GDM1 (cell line): Measurements from ENCODE around the gene S100Z.
"Not testable (repeated sequence)": the region's sequence is repeated elsewhere in the genome, so short reads cannot be mapped to it uniquely, and the experiment has no call there.

Source experiments
- DNase-seq: peaks from one replicate; lab custom pipeline; 2025; lab: John Stamatoyannopoulos, UW

Gene S100Z

DNA sequence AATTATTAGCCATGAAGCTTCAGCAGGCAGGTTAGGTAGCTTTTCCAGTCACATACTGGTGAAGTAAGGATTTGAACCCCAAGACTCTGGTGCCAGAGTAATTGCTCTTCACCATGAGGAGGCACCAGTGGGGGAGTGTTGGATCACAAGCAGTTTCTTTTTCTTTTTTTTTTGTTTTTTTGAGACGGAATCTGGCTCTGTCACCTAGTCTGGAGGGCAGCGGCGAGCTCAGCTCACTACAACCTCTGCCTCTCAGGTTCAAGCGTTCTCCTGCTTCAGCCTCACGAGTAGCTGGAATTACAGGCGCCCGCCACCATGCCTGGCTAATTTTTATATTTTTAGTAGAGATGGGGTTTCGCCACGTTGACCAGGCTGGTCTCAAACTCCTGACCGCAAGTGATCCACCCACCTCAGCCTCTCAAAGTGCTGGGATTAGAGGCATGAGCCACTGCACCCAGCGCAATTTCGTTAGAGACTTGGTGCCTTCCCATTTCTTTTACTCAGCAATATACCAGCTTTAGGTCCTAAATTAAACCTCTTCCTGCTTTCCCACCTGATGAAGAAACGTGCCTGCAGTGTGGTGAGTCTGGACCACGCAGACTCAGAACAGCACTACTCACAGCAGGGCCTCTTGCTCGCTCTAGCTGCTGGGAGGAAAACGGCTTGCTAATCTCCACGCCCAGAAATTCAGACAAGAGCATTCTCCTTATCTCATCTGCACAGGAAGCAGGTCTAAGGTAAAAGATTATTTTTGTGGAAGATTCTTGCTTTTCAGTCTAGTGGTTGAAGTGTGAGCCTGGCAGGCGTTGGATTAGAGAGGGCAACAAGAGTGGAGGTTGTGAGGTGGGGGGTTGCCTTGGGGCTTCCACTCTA lies at the start of gene S100Z:
Gene S100Z, plus strand, starts transcription at position 596 of the 873 bp plus-strand sequence. CDS start 25,346 bp downstream, outside the sequence.
- DNase-seq, result peak; percentile 82

DNA sequence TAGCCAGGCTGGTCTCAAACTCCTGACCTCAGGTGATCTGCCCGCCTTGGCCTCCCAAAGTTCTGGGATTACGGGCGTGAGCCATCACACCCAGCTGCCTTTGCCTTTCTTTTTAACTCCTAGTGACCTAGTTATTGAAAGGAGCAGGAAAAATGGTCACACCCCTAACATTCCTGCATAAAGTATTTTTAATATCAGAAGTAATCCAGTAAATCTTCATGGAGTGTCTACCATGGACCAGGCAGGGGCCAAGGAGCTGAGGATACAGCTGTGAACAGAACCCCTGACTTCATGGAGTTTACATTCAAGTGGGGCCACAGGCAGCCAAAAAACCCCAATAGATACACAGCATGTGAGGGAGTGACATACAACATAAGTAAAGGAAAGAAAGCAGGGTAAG lies 49.2 kb upstream of the S100Z start:
- no peak for DNase-seq

DNA sequence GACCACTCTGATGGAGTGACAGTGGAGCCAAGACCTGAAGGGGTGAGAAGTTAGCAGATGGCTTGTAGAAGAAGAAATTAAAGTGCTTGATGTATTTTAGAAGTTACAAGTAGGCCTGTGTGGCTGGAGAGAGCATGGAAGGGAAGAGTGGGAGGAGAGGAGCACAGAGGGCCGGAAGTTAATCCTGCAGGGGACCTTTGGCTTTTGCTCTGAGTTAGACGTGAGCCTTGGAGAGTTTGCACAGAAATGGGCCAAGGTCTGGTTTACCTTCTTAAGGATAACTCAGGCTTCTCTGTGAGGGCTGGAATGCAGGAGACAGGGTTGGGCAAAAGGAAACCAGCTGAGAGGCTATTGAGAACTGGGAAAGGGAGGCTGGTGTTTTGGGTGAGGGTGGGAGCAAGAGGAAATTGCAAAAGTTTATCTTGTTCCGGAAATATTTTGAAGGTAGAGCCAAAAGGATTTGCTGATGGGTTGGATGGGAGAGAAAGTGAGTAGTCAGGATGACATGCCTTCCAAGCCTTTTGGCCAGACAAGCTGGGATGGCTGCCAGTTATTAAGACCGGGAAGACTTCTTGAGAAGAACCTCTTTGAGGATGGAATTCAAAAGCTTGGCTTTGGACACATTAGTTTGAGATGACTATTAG lies 48.5 kb upstream of the S100Z start:
- DNase-seq, result no peak

DNA sequence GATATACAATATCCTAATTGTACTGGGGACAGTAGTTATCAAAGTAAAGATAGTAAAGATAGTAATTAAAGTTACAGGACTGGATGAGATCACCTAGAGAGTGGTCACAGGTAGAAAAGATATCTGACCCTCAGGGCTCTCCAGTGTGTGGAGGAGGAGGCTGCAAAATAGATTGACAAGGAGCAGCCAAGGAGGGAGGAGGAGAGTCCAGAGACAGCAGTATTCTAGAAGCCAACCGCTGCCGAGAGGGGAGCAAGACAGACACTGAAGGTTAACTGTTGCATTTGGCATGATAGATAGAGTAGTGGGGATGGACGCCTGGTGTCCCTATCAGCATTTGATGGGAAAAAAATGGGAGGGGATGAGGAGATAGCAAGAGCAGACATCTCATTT lies 48.0 kb upstream of the S100Z start:
- DNase-seq, result no peak

DNA sequence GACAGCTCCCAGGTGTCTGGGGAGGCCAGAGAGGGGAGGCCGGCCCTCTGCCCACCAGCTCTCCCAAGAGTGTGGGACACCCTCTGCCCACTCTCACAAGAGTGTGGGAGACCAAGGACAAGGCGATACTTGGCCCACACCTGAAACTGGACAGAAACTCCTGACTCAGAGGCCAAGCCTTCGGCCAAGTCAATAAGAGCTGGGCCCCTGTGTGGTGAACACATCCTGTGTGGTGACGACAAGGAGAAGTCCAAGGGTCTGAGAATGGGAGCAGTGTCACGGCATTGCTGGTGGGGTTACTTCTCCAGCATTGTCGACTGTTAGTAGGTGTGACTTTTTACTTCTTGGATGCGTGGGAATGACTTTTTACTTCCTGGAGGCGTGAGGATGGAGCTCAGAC lies 45.5 kb upstream of the S100Z start:
- no peak for DNase-seq

DNA sequence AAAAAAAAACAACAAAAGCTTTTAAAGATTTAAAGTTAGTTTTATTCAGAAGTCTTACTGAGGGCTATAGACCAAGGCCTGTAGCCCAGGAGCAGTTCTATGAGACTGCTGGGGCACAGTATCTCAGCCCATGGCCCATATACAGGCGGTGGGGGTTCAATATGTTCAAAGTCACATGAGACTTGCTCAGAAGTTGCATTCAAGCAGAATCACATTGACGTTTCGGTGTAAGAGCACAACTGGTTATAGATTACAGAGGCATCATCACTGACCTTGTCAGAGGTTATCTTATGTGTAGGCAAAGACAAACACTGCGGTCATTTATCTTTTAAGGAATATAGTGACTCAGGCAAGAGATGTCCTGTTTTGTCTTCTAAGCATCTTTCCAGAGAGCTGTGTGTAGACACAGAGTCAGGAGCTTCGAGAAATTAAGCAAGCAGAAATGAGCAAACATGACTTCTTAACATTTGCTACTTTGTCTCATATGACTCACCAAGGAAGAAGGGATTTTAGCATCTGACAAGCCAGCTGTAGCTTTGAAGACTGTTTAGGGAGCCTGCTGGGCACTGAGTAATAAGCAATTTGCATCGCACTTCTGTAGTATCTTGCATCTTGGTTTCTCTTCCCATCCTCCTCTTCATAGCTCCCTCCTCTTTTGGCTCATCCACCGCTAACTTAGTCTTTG lies 43.9 kb upstream of the S100Z start:
- DNase-seq, result no peak

DNA sequence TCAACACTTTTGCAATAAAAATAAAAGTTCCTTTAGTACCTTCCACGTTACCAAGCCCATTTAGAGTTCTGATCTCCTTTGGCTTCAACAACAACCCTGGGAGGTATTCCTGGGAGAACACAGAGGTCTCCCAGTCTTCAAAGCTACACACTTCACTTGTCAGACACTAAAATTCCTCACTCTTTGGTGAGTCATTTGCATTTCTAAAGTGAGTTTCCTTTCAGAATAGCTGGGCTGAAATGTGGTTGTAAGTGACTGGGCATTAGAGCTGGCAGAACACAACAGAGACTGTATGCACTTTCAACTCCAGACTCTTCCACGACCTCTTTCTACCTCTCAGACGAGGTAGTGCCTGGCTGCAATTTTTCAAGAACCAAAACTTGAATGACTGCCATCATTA lies 42.5 kb upstream of the S100Z start:
- DNase-seq, result no peak

DNA sequence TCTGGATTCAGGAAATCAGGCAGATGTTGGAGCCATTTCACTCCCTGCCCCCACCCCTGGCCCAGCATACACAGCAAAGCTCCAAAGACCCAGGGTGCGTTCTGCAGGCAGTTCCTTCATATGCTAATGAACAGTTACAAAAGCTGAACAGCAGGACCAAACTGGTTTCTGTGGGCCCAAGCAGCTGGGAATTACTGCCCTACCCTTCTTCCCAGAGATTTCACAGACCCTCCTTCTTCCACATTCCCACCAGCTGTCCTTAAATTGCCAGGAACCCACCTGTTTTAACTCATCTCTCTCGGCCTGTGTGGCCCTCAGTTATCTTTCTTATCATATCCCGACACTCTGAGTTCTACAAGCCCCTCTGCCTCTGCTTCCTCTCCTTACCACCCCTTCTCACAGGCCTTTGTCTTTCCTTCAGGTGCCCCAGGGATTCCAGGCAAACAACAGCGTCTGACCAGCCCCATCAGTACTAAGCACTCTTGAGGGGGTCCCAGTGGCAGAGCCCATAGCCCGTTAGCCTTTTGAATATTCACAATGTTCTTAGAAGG lies 41.6 kb upstream of the S100Z start:
- DNase-seq, result no peak

DNA sequence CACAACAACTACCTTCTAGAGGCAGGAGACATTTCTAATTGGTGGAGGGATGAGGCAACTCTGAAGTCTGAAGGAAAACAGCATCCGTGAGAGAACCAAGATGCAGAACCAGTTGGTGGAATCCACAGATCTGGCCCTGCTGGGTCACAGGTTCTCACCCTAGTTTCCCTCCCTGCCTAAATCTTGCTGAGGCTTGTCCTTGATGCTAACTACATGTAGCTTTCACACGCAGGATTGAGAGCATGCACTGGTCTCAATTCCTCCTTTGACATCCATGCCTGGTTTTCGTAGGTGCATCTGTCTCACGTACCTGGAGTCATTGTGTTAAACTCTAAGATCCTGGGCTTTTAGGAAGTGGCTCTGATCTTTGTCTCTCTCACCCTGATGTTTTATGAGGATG lies 40.7 kb upstream of the S100Z start:
- no peak for DNase-seq

DNA sequence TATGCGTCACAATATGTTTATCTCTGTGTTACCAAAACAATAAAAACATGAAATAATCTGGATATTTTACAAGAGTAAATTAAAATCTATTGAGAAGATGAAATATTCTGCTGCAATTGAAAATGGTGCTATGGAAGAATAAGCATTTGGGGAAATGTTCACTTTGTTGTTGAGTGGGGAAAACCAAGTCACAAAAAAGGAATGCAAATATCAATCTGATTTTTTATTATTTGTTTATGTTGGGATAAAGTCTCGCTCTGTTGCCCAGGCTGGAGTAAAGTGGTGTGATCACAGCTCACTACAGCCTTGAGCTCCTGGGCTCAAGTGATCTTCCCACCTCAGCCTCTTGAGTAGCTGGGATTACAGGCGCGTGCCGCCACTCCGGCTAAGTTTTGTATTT lies 39.6 kb upstream of the S100Z start:
- DNase-seq, result no peak

DNA sequence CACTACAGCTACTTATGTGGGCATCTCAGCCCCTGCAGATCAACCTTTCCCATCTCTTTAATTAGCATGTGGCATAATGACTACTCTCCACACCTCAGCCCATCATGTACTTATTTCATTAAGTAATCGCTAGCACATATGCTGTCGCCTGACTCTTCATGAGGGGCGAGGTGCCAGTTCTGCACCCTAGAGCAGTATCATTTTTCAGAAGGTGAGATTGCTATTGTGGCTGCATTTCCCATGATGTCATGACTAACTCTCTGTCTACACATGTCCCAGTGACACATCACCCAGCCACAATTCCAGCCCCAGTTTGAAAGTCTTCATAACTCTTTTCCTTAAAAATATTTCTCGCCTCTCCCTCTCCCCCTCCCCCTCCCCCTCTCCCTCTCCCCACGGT lies 38.6 kb upstream of the S100Z start:
- no peak for DNase-seq

DNA sequence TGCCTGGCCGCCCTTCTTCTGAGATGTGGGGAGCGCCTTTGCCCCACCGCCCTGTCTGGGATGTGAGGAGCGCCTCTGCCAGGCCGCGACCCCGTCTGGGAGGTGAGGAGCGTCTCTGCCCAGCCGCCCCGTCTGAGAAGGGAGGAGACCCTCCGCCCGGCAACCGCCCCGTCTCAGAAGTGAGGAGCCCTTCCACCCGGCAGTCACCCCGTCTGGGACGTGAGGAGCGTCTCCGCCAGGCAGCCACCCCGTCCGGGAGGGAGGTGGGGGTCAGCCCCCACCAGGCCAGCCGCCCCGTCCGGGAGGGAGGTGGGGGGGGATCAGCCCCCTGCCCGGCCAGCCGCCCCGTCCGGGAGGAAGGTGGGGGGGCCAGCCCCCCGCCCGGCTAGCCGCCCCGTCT lies 37.6 kb upstream of the S100Z start:
- not testable (repeated sequence) for DNase-seq

DNA sequence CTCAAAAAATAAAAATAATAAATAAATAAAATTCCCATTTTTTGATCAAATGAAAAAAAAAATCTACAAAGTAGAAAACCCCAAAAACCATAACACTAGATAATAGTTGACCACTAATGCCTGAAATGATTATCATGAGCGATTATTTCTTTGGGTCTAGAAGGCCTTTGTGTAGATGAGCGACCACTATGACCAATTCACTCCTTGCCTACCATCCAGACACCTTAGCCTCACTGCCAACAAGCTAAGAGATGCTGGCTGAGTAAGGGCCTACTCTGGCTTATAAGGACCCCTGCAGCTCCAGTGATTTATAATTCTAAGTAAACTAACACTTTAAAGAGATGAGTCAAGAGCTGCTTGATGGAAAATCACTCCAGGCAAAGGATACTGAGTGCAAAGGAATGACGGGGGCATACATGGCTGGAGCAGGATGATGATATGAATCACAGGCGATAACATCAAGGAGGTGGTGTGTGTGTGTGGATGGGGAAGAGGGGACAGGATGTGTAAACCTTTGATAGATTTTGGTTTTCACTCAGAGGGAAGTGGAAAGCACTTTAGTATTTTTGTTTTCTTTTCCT lies 35.7 kb upstream of the S100Z start:
- DNase-seq, result no peak

DNA sequence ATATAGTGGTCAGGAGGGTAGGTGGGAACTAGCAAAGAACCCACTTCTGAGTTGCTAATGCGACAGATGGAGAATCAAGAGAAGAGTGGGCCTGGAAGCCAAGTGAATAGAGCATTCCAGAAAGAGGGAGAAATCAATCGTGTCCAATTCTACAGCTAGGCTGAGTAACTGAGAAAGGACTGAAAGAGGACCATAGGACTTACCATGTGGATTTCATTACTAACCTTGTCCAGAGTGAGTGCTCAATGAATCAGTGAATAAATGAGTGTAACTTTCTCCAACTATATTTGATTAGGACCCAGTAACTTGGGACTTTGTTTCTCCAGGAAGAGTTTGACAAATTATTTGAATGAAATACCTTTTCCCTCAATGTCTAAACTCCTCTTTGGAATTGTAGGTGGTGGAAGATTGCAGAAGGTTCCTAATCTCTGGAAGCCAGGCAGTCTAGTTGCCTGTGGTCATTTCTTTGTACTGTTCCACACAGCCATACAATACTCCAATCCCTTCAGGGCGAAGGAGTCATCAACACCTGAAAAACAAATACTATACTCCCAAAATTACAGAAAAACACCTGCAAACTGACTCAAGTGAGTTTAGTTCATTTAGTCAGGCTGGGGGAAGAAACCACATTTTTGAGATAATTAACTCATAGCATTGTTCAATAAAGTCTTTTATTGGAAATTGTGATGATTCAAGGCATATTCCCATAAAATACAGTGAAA lies 33.5 kb upstream of the S100Z start:
- no peak for DNase-seq

DNA sequence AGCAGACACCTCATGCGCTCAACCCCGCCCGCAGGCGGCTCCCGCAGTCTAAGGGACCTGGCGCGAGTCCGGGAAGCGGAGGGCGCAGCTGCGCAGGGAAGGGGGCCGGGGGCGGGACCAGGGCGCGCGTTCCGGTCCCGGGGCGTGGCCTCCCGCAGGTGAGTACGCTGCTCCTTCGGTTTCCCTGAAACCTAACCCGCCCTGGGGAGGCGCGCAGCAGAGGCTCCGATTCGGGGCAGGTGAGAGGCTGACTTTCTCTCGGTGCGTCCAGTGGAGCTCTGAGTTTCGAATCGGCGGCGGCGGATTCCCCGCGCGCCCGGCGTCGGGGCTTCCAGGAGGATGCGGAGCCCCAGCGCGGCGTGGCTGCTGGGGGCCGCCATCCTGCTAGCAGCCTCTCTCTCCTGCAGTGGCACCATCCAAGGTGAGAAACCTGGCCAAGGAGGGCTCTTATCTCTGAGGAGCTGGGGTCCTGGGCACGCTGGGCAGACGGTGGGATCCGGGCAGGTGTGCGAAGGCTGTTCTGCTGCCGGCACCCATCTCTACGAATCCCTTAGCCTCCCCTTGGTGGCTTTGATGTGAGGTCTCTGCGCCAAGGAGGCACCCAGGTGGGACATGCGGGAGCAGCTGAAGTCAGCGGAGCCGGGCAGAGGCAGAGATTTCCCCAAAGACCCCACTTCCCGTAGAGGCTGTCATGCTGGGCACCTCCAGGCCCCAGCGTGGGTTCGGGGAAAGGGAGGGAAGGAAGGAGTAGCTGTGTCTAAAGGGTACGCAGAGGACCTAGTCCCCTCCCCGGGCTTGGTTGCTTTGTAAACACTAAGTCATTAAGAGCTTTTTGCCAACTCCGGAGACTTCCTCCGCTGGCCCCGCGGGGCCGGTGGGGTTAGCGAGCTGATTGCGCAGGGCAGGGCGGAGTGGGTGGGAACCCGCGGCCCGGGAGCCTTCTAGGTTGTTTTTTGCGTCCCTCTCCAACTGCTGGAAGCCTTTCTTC lies 30.7 kb upstream of the S100Z start, which contains the start of gene F2RL1:
Gene F2RL1, plus strand, starts transcription at position 187 of the 988 bp plus-strand sequence. Its CDS starts 153 bp downstream, at position 340.
- DNase-seq, result no peak

DNA sequence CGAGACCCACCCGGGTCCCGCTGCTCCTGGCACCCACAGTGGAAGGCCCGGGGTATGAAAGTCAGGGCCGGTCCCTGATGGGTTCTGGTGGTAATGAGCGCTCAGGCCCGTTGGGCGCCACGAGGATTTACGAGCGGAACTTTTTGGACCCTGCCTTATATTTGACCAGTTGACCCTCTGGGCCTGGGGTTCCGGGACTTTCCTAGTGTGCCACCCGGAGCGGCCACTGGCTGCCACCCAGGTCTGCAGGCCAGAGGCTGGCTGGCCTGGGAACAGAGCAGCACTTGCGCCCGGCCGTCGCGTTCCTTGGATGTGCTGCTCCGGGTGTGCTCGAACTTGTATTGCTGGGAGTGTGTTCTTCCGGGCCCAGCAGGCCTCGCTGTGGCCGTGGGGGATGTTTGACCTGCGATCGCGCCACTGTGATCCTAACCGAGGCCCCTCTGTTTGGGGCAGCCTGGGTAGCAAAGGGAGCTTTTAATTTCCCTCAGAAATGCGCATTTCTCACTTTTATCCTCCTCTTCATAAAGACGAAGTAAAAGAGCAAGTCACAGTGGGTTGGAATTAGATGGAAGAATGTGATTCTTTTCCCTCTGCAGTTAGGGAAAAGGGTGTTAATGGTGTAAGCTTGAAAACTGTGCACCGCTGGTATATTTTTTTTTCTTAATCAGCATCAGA lies 29.8 kb upstream of the S100Z start:
- no peak for DNase-seq

DNA sequence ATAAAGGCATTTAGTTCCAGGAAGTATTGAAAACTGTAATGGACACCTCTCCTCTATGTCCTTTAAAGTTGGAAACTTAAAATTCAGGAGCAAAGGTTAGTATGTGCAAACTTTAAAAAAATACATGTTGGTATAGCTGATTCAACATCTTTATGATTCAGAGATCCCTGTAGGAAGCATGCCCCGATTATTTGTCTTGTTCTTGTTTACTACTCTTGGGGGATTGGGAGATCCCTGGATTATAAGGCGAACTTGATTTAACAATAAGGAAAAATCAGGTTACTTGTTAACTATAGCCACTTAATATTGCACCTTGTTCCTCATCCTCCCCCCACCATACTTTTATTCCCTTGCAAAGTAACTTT lies 29.3 kb upstream of the S100Z start:
- DNase-seq, result no peak

DNA sequence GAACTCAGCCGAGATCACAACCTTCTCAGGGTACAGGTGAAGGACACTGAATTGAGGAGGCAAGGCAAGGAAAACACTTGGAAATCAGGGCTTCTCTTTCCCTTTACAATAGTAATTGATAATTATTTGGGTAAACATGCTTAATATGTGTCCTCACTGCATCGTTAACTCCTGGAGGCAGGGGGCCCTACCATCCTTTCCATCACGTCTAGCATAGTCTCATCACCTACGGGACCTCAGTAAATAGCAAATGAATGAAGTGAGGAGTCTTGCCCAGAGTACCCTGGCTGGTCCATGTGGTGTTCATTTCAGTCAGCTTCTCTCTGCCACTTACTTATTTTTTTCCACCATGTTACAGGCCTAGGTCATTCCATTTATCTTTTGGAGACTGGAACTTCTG lies 28.7 kb upstream of the S100Z start:
- no peak for DNase-seq

DNA sequence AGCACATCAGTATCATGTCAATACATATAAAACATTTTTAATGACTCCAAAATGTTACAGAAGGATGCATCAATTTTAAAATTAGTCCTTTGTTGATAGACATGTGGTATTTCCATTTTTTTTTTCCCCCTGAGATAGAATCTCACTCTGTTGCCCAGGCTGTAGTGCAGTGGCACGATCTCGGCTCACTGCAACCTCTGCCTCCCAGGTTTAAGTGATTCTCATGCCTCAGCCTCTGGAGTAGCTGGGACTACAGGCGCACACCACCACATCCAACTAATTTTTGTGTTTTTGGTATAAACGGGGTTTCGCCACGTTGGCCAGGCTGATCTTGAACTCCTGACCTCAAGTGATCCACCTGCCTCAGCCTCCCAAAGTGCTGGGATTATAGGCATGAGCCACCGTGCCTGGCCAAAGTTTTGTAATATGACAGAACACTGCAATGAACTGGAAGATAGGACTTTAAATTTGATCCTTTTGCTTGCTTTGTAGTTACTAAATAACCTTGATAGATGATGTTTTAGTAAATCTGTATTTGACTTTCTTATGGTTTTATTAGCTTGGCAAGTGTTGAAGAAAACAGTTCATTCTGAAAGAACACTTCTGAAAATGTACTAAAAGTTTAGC lies 27.6 kb upstream of the S100Z start:
- not testable (repeated sequence) for DNase-seq
